GM19025 (cell line): ENCODE results near the gene STIM2.
"Not testable (repeated sequence)": the region's sequence is repeated elsewhere in the genome, so short reads cannot be mapped to it uniquely, and the experiment has no call there.

ENCODE experiments used
- ATAC-seq: cut with Tn5 transposase; IDR thresholded peaks from one replicate; pipeline ENCODE4 v1.9.1; 2021; ENCODE audit warnings: mild to moderate bottlenecking, low read depth, moderate library complexity; ENCODE audit not compliant: unreplicated experiment

The STIM2 gene

GRCh38 chr4:26894881-26895280, 34.2 kb downstream of the STIM2 start:
- ATAC-seq = not testable (repeated sequence)

GRCh38 chr4:26896636-26897035, 36.0 kb downstream of the STIM2 start:
- no peak for ATAC-seq

DNA sequence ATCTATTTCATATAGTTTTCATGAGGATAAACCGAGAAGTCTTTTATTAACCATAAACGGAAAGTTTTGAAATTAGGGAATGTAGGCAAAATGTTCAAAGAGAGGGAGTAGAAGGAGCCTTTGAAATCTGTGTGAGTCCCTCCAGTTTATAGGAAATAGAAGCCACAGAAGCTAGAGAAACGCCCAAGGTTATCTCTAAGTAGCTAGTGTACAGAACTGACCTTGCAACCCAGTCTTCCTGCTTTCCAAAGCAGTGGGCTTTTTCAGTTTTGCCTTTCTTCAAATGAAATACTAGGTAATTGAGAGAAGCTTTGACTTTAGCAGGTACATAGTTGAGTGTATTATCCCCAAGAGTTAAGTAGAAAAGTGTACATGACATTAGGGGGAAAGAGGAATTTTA, 39.4 kb downstream of the STIM2 start:
- no peak for ATAC-seq

- no peak for ATAC-seq
These were observed 40.1 kb downstream of the STIM2 start for GRCh38 chr4:26900765-26901164.

DNA sequence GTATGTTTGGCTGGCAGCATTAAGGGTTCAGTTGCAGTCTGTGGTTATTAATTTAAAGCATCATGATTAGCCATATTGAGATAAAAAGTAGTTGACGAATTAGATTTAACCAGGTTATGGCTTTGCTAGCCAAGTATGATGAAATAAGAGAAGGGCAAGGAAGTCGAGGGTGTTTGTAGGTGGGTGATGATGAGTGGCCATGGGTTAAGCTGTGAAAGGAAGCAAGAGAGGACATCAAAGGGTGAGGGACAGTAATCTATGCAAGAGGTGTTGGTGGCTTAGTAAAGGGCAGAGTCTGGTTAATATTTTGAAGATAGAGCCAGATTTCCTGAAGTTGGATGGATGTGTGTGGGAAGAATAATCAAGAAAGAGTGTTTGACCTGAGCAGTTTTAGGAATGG, 44.5 kb downstream of the STIM2 start:
- no peak for ATAC-seq

- ATAC-seq = no peak
These were observed 47.3 kb downstream of the STIM2 start for GRCh38 chr4:26907731-26908599.

- ATAC-seq = no peak
These were observed 48.7 kb downstream of the STIM2 start for GRCh38 chr4:26909369-26909768.

- ATAC-seq = no peak
These were observed 50.6 kb downstream of the STIM2 start for GRCh38 chr4:26911254-26911653.

GRCh38 chr4:26912069-26912468, 51.4 kb downstream of the STIM2 start:
- ATAC-seq = no peak

- peak; percentile 47 for ATAC-seq
These were observed 52.2 kb downstream of the STIM2 start for GRCh38 chr4:26912810-26913209.

DNA sequence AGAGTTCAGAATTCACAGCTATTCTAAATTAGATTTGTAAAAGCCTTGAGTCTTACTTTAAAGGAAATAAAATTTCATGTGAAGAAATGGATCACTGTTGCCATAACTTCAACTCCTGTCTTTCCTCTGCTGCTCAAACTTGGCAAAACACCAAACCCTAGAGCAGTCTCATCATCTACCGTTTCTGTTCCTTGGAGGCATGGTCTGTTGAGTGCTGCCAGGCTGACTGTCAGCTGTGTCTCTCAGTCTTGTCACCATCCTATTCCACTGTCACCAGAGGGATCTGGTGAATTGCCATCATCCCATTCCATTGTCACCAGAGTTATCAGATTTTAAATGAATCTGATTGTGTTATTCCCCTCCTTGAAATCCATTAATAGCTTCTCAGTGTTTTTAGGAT, 55.6 kb downstream of the STIM2 start:
- no peak for ATAC-seq

DNA sequence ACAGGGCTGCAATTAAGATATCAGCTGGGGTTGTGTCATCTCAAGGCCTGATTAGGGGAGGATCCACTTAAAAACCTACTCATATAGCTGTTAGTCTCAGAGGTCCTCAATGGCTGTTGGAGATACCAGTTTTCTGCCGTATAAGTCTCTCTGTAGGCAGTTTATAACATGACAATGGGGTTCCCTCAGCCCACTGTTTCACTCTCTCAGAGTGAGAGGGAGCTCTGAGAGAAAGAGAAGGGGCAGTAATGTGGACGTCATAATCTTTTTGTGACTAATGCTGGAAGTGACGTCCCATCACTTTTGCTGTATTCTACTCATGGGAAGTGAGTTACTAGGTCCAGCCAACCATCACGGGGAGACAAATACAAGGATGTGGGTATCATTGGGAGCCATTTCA, 70.3 kb downstream of the STIM2 start:
- ATAC-seq = no peak

DNA sequence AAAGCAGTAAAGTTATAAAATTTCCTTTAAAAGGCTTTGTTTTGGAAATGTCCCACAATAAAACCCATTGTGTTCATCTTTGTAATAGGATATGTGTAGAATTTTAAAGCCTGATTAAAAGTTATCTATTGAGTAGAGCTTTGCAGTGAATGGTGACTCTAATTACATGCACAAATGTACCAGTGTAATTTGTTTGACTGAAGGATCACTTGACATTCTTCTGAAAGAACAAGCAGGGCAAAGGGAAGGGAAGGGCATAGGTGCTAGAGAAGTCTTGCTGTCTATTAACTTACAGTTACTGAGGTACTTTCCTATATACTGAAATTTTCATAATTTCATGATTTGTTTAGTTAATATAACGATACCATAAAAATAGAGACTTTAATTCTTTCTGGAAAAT, 70.8 kb downstream of the STIM2 start:
- ATAC-seq = no peak

DNA sequence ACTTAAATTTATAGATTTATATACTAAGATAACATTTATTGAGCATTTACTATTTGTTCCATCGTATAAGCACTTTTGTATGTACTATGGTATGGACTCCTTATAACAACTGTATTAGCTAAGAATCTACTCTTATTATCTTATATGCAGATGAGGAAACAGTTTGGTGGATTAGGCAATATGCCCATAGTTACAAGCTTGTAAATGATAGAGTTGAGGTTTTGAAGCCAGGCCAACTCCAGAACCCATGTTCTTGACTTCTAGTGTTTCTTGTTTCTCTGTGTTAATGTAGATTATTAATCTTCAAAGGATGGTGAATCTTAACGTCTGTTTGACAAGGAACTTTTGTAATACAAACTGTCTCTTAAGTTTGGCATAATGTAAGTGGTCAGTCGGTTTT, 71.3 kb downstream of the STIM2 start:
- ATAC-seq = no peak

DNA sequence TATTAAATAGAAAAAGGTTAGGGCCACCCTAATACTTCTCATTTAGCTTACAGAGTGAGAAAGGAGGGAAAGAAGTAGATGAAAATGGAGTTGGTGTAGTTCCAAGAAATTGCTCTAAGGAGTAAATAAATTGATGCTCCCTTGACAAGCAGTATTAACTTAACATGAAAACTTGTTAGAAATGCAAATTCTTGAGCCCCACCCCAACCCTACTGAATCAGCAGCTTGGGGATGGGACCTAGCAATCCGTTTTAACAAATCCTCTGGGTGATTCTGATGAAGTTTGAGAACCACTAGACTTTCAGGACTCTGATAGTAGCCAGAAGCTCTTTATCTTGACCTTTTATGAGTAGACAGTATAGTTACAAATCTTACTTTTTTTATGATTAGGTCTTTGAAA, 74.8 kb downstream of the STIM2 start:
- ATAC-seq = no peak

DNA sequence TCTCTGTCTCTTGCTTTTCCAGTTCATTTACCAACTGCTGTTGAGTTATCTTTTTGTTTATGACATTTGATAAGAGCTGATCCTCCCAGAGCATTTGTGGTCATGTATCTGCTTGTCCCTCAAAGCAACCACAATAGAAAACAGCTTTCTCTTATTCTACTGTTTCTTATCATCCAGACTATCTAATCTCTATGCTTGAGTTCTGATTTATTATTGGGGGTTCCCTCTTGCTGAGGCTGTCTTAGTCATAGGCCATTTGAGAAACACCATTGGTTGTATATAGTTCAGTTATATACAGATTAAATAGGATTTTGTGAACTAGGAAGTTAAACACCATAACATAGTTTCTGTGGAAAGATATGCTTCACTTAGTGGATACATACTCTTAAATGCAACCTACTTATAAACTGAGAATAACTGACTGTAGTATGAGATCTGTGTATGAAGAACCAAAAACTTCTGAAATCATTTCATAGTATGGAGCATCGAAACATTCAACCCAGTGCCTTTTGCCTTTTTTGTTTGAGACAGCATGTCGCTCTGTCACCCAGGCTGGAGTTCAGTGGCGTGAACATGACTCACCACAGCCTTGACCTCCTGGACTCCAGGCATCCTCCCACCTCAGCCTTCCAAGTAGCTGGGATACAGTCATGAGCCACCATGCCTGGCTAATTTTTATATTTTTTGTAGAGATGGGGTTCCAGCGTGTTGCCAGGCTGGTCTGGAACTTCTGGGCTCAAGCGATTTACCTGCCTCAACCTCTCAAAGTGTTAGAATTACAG, 75.8 kb downstream of the STIM2 start:
- no peak for ATAC-seq

GRCh38 chr4:26937139-26937538, 76.5 kb downstream of the STIM2 start:
- ATAC-seq = no peak

DNA sequence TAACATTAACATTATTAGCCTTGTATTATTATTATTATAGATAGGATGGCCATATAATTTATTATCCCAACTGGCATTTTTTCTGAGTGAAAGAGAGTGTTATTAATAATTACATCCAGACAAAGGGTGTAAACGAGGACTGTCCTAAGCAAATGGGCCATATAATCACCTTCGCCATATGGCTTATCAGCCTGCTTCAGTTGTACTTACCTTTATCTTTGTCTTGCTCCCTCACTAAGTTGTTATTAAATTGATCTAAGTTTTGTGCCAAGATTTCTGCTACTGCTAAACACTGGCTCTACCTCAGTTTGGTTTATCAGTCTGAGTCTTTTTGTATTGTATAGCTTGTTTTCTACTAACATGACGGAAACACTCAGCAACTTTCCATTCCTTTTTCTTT, 76.9 kb downstream of the STIM2 start:
- no peak for ATAC-seq

DNA sequence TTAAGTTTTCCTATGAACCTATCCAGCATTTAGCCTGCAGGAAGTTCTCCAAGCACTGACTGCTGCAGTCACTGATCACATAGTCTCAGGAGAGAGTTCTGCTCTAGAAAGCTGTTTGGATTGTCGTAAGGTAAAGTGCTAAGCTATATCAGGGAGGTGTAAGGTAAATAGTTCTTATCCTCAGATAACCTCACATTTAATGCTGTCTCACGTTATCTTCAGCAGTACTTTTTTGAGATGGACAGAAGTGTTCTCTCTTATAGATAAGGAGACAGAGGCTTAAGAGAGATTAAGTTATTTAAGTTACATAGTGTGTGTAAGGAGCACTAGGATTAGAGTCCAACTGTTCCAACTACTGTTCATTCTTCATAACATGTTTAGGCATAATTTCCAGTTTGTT, 77.9 kb downstream of the STIM2 start:
- no peak for ATAC-seq

DNA sequence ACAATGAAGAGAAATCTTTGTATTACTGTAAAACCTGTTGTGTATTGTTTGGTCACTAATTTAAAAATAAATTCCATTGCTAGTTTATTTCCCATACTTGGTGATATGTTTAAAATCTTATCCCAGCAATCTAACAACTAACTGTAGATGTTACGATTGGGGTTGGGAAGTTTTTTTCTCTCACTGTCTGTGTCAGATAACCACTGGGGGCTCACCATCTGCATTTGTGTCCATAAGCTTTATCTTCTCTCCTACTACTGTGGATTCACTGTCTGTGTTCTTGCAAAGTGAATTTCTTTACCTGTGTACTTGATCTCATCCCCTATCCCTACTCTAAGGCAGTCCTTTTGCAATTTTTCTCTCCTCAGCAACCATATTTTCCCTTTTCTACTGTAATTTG, 81.3 kb downstream of the STIM2 start:
- no peak for ATAC-seq

DNA sequence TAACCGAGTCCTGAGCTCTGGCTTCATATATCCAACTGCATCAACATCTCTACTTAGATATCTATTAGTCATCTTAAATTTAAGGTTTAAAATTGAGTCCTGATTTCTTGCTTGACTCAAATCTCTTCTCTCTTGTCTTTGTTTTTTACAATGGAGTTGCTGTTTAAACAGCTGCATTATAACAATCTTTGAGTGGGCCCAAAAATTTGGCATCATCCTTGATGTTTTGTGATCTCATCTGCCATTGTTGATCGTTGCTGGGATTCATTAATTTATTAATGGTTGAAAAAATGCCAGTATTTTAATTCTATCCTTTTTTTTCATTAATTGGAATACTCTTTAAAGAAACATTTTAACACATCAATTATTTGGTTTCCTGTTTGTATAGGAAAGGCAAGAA, 82.2 kb downstream of the STIM2 start:
- no peak for ATAC-seq

DNA sequence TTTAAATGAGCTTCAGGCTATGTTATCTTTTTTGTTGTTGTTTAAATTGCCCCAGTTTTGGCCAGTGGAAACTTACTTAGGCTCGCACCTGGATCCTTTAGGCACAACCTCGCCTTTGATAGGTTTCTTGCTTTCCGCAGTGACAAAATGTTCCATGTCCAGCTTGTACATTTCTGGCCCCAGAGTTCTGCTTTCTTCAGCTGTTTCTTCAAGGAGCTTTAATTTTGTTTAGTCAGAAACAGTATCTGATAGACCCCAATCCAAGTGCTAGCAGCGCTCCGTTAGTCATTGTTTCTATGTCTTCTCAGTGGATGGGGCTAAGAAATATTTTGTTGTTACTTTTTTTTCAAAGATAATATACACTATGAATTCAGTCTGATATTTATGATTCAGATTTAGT, 82.8 kb downstream of the STIM2 start:
- ATAC-seq = no peak
